HCT116 (cell line): ENCODE results near the gene MRPS18A. TPM values are rescaled to one million over a fixed set of nuclear protein-coding genes. Genes with fewer than 3 reads are reported as not detected.

Experiments
- ATAC-seq: fragments of 200-7000 bp; cut with Tn5 transposase; 2 replicates; pipeline ENCODE4 v1.9.1; 2020; ENCODE audit warnings: mild to moderate bottlenecking, moderate library complexity
- BruUV-seq: library from RNA; stranded (reverse); fragments of 400-500 nt; replicated peaks from 2 replicates; lab custom pipeline; 2021; lab: Mats Ljungman, UMichigan
- CTCF ChIA-PET: fragments of 300-600 bp; sonication (Branson Sonifier 250); formaldehyde crosslinking; loops from one replicate; lab custom pipeline; 2021; ENCODE audit warnings: antibody characterized with exemption; lab: Charles Lee
- POLR2A ChIA-PET: fragments of 300-600, 350-600 bp; sonication (Branson Sonifier 250); formaldehyde crosslinking; loops from one replicate; lab custom pipeline; 2021; ENCODE audit warnings: antibody characterized with exemption; lab: Charles Lee
- RAD21 ChIA-PET, 2 experiments: fragments of 300-600 bp; sonication (Branson Sonifier 250); formaldehyde crosslinking; loops; one replicate each; lab custom pipeline; 2023; ENCODE audit warnings: low total read pairs in 2 of 2; ENCODE audit not compliant: uncharacterized antibody in 2 of 2, unreplicated experiment in 2 of 2, low non-redundant PET in 1 of 2; lab: Charles Lee
- DNase-seq: peaks from one replicate; pipeline ENCODE4 v3.0.0-alpha.2; 2010; ENCODE audit warnings: low read depth, low spot score
- H2AFZ ChIP-seq: fragments of 200-600 bp; shearing (Covaris generic), sonication (generic); 2 replicates; pipeline ENCODE4 v1.6.1; 2017; ENCODE audit warnings: low read depth, mixed run types, mixed read lengths, antibody characterized with exemption, low read length; ENCODE audit not compliant: poor library complexity, severe bottlenecking
- H3K27ac ChIP-seq: 2 replicates; pipeline ENCODE4 v1.5.1; 2012; ENCODE audit warnings: low read depth, low read length
- H3K27me3 ChIP-seq: fragments of 200-600 bp; sonication (generic); 2 replicates; pipeline ENCODE4 v1.6.1; 2016; ENCODE audit warnings: mixed run types, low read length, mixed read lengths; ENCODE audit not compliant: insufficient read depth
- H3K36me3 ChIP-seq, 2 experiments: fragments of 200-500 bp in 1 of 2; fragments of 200-600 bp in 1 of 2; sonication (Bioruptor generic) in 1 of 2; sonication (generic) in 1 of 2; 2 replicates each; pipeline versions ENCODE4 v1.5.1 to v1.6.1; 2014 to 2016; ENCODE audit warnings: low read length in 2 of 2, inconsistent platforms in 1 of 2, mixed read lengths in 1 of 2, mixed run types in 1 of 2; ENCODE audit not compliant: insufficient read depth in 2 of 2, control insufficient read depth in 1 of 2
- H3K4me1 ChIP-seq, 2 experiments: fragments of 200-600 bp in 1 of 2; sonication (generic) in 1 of 2; 2 replicates each; pipeline versions ENCODE4 v1.5.1 to v1.6.1; 2012 to 2017; ENCODE audit warnings: low read length in 2 of 2, inconsistent platforms in 1 of 2, mild to moderate bottlenecking in 1 of 2, mixed read lengths in 1 of 2, mixed run types in 1 of 2, moderate library complexity in 1 of 2; ENCODE audit not compliant: insufficient read depth in 2 of 2, control insufficient read depth in 1 of 2
- H3K4me2 ChIP-seq: fragments of 200-600 bp; sonication (generic); 2 replicates; pipeline ENCODE4 v1.6.1; 2017; ENCODE audit warnings: mixed run types, low read length, mixed read lengths
- H3K4me3 ChIP-seq, 2 experiments: fragments of 200-600 bp in 1 of 2; sonication (generic) in 1 of 2; replicated peaks in 1 of 2; 2 replicates each; pipeline ENCODE4 v1.5.1; 2011 to 2016; ENCODE audit warnings: low read length in 2 of 2, control low read depth in 1 of 2, low read depth in 1 of 2, mild to moderate bottlenecking in 1 of 2, mixed read lengths in 1 of 2, mixed run types in 1 of 2
- H3K79me2 ChIP-seq: fragments of 200-600 bp; sonication (generic); 2 replicates; pipeline ENCODE4 v1.6.1; 2017; ENCODE audit warnings: mild to moderate bottlenecking, mixed run types, low read length, moderate library complexity, mixed read lengths; ENCODE audit not compliant: insufficient read depth
- H3K9ac ChIP-seq: fragments of 200-600 bp; sonication (generic); 2 replicates; pipeline ENCODE4 v1.6.1; 2016; ENCODE audit warnings: low read length, mixed read lengths
- H3K9me2 ChIP-seq: fragments of 200-600 bp; sonication (generic), shearing (Covaris generic); 2 replicates; pipeline ENCODE4 v1.6.1; 2017; ENCODE audit warnings: mixed run types, mild to moderate bottlenecking, moderate library complexity; ENCODE audit not compliant: insufficient read depth
- H3K9me3 ChIP-seq, 2 experiments: fragments of 200-500 bp in 1 of 2; fragments of 200-600 bp in 1 of 2; sonication (Bioruptor generic) in 1 of 2; sonication (generic) in 1 of 2; 2 replicates each; pipeline ENCODE4 v1.6.1; 2014 to 2017; ENCODE audit warnings: low read length in 2 of 2, mixed read lengths in 2 of 2, inconsistent platforms in 1 of 2, low read depth in 1 of 2, mild to moderate bottlenecking in 1 of 2, mixed run types in 1 of 2, moderate library complexity in 1 of 2; ENCODE audit not compliant: control insufficient read depth in 1 of 2, insufficient read depth in 1 of 2
- H4K20me1 ChIP-seq: fragments of 200-600 bp; sonication (generic), shearing (Covaris generic); 2 replicates; pipeline ENCODE4 v1.6.1; 2017; ENCODE audit warnings: mixed run types, mild to moderate bottlenecking, moderate library complexity; ENCODE audit not compliant: insufficient read depth
- ATF3 ChIP-seq: IDR thresholded peaks from 2 replicates; pipeline ENCODE4 v1.6.1; 2012
- CBX3 ChIP-seq: IDR thresholded peaks from 2 replicates; pipeline ENCODE4 v1.6.1; 2012; ENCODE audit warnings: low read depth
- CEBPB ChIP-seq: IDR thresholded peaks from 2 replicates; pipeline ENCODE4 v1.6.1; 2012; ENCODE audit warnings: low read depth
- EGR1 ChIP-seq: IDR thresholded peaks from 2 replicates; pipeline ENCODE4 v1.6.1; 2012; ENCODE audit warnings: low read depth
- ELF1 ChIP-seq: IDR thresholded peaks from 2 replicates; pipeline ENCODE4 v1.6.1; 2012; ENCODE audit warnings: low read depth, borderline replicate concordance
- EZH2 ChIP-seq: fragments of 200-600 bp; sonication (generic); IDR thresholded peaks from 2 replicates; pipeline ENCODE4 v1.6.1; 2017; ENCODE audit warnings: antibody characterized with exemption, mixed run types
- EZH2phosphoT487 ChIP-seq: fragments of 200-600 bp; IDR thresholded peaks from 2 replicates; pipeline ENCODE4 v1.6.1; 2018; ENCODE audit warnings: antibody characterized with exemption, borderline replicate concordance
- POLR2A ChIP-seq: IDR thresholded peaks from 2 replicates; pipeline ENCODE4 v1.7.0; 2011; ENCODE audit warnings: borderline replicate concordance; ENCODE audit not compliant: insufficient read depth, insufficient read length; ENCODE audit errors: extremely low read depth
- POLR2AphosphoS5 ChIP-seq: IDR thresholded peaks from 2 replicates; pipeline ENCODE4 v1.6.1; 2011; ENCODE audit warnings: mild to moderate bottlenecking, low read depth, low read length, moderate library complexity
- RAD21 ChIP-seq: IDR thresholded peaks from 2 replicates; pipeline ENCODE4 v1.6.1; 2012; ENCODE audit warnings: low read depth, mild to moderate bottlenecking
- REST ChIP-seq: IDR thresholded peaks from 2 replicates; pipeline ENCODE4 v1.6.1; 2012; ENCODE audit warnings: low read depth
- SIN3A ChIP-seq: IDR thresholded peaks from 2 replicates; pipeline ENCODE4 v1.6.1; 2012; ENCODE audit warnings: low read depth
- SP1 ChIP-seq: IDR thresholded peaks from 2 replicates; pipeline ENCODE4 v1.6.1; 2012; ENCODE audit warnings: low read depth
- SRF ChIP-seq: IDR thresholded peaks from 2 replicates; pipeline ENCODE4 v1.6.1; 2012; ENCODE audit warnings: low read depth
- TCF7L2 ChIP-seq: IDR thresholded peaks from 2 replicates; pipeline ENCODE4 v1.7.0; 2011; ENCODE audit warnings: borderline replicate concordance, inconsistent platforms; ENCODE audit not compliant: insufficient read depth, insufficient read length; ENCODE audit errors: extremely low read depth
- YY1 ChIP-seq: IDR thresholded peaks from 2 replicates; pipeline ENCODE4 v1.6.1; 2011; ENCODE audit warnings: low read length, low read depth, moderate library complexity, mild to moderate bottlenecking; ENCODE audit not compliant: insufficient replicate concordance; ENCODE audit errors: extremely low read depth
- ZFX ChIP-seq: fragments of 450-650 bp; IDR thresholded peaks from 2 replicates; pipeline ENCODE4 v1.6.1; 2017
- intact Hi-C: fragments of 100-400 bp; cut with micrococcal nuclease; formaldehyde crosslinking; loops from 2 replicates; pipeline ENCODE4 v1.10.0; 2022
- total RNA-seq: library from RNA; stranded (reverse); gene quantifications from one replicate; pipeline ENCODE4 v1.2.1, GENCODE V29; 2021; ENCODE audit not compliant: unreplicated experiment
- TF ChIP-seq, protein P1 (sequence below), 3 experiments: fragments of 200-600 bp in 1 of 3; sonication (generic) in 1 of 3; IDR thresholded peaks in 2 of 3; conservative IDR thresholded peaks in 1 of 3; 2 replicates each; pipeline ENCODE4 v1.5.1; 2012 to 2017; ENCODE audit warnings: low read depth in 2 of 3, low read length in 2 of 3, antibody characterized with exemption in 1 of 3, borderline replicate concordance in 1 of 3, control low read depth in 1 of 3, mild to moderate bottlenecking in 1 of 3, mixed read lengths in 1 of 3, mixed run types in 1 of 3, moderate library complexity in 1 of 3; ENCODE audit not compliant: insufficient read depth in 1 of 3
- TF ChIP-seq, protein P2 (sequence below): IDR thresholded peaks from 2 replicates; pipeline ENCODE4 v1.6.1; 2012

Gene MRPS18A
- total RNA-seq, 1 experiment from 2014 or later: 63.0 TPM

- Histone ChIP-seq H2AFZ (peak within 1 kb of the TSS; percentile 13), H3K36me3 (peaks cover 17 to 21% of the 10 kb centered on the region in 2 experiments; a peak in 3 of 4 replicates), H3K9me3 (no peaks in the 10 kb centered on the region), H3K4me1 (peaks cover 12 to 25% of the 10 kb centered on the region in 2 experiments), H3K4me3 (peak within 1 kb of the TSS; percentile 87), H3K9me2 (no peaks in the 10 kb centered on the region), H3K79me2 (peaks cover 46% of the 10 kb centered on the region), H3K4me2 (peak within 1 kb of the TSS; percentile 91), H4K20me1 (no peaks in the 10 kb centered on the region), H3K27me3 (no peaks in the 10 kb centered on the region), H3K9ac (peak within 1 kb of the TSS; percentile 84), H3K27ac (peak within 1 kb of the TSS; percentile 84)
- BruUV-seq: no TSS peak
- DNase-seq: peak; percentile 56
- ChIA-PET RAD21 (no interaction called here), CTCF (interaction anchor here (1.6 kb wide), 1 partner anchor 31 kb away, joined by 3 read pairs; no protein-coding TSS in a partner anchor), POLR2A (interaction anchor here (1.0 to 1.9 kb wide), 2 partner anchors 8 to 9 kb away, joined by 3 to 7 read pairs; no protein-coding TSS in a partner anchor)
- peak; percentile 91 for ATAC-seq
- intact Hi-C loops: no loop called here
- TF ChIP-seq SP1 (no peak), POLR2A (peak; percentile 85), YY1 (peak; percentile 90), ZFX (peak; percentile 47; the same call in 1 of the 2 replicates), SRF (no peak), ATF3 (no peak), EZH2phosphoT487 (no peak), CEBPB (no peak), CBX3 (no peak), ELF1 (no peak), SIN3A (no peak), REST (no peak), RAD21 (no peak), TCF7L2 (peak; percentile 98), POLR2AphosphoS5 (peak; percentile 97), EGR1 (no peak), EZH2 (no peak)
- TF ChIP-seq, protein P1, sequence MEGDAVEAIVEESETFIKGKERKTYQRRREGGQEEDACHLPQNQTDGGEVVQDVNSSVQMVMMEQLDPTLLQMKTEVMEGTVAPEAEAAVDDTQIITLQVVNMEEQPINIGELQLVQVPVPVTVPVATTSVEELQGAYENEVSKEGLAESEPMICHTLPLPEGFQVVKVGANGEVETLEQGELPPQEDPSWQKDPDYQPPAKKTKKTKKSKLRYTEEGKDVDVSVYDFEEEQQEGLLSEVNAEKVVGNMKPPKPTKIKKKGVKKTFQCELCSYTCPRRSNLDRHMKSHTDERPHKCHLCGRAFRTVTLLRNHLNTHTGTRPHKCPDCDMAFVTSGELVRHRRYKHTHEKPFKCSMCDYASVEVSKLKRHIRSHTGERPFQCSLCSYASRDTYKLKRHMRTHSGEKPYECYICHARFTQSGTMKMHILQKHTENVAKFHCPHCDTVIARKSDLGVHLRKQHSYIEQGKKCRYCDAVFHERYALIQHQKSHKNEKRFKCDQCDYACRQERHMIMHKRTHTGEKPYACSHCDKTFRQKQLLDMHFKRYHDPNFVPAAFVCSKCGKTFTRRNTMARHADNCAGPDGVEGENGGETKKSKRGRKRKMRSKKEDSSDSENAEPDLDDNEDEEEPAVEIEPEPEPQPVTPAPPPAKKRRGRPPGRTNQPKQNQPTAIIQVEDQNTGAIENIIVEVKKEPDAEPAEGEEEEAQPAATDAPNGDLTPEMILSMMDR (IDR thresholded peaks at IDR 0.05 in 2 of 3, conservative IDR thresholded peaks at IDR 0.05 in 1 of 3; ENCODE audit: borderline replicate concordance in 1 of 3, insufficient read depth in 1 of 3, low read depth in 2 of 3, low read length in 2 of 3): no peak
- TF ChIP-seq, protein P2, sequence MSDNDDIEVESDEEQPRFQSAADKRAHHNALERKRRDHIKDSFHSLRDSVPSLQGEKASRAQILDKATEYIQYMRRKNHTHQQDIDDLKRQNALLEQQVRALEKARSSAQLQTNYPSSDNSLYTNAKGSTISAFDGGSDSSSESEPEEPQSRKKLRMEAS: no peak
These were observed 51.9 kb downstream of the MRPS18A start, which contains the start of gene MAD2L1BP for GRCh38 chr6:43635387-43636307. MAD2L1BP (plus strand) TSS chr6:43635840; CDS start chr6:43635876, 36 bp downstream.
